Dermis blood vessel endothelial cell (primary cell): ENCODE data around the gene TRIM71. TPM values are rescaled to one million over a fixed set of nuclear protein-coding genes. Genes with fewer than 3 reads are reported as not detected.
"Not testable (repeated sequence)": the region's sequence is repeated elsewhere in the genome, so short reads cannot be mapped to it uniquely, and the experiment has no call there.

Experiments used
- DNase-seq: peaks from one replicate; pipeline ENCODE4 v3.0.0; 2010
- total RNA-seq: library from RNA; depleted of rRNA; stranded (reverse); fragments of >200 nt; gene quantifications from 2 replicates; pipeline ENCODE4 v1.2.3, GENCODE V29; 2014

The TRIM71 gene
- total RNA-seq, 1 donor from 2014 or later = not detected

DNA sequence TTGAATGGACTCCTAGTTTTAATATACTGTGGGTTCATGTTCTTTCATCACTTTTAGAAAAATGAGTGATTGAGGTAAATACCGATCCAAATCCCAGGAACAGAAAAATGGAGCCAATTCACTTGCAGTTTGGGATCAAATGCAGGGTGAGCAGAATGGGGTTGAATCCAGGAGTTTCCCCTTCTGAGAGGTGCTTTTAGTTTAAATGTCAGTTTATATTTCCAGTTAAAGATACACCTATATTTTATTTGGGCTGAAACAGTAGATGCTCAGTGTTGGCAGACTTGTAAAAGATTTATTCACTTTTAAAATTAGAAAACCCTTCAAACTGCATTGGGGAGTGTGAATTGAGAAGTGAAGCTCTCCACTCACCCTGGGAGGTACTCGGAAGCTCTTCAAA, 2.6 kb downstream of the TRIM71 start:
- DNase-seq = no peak

DNA sequence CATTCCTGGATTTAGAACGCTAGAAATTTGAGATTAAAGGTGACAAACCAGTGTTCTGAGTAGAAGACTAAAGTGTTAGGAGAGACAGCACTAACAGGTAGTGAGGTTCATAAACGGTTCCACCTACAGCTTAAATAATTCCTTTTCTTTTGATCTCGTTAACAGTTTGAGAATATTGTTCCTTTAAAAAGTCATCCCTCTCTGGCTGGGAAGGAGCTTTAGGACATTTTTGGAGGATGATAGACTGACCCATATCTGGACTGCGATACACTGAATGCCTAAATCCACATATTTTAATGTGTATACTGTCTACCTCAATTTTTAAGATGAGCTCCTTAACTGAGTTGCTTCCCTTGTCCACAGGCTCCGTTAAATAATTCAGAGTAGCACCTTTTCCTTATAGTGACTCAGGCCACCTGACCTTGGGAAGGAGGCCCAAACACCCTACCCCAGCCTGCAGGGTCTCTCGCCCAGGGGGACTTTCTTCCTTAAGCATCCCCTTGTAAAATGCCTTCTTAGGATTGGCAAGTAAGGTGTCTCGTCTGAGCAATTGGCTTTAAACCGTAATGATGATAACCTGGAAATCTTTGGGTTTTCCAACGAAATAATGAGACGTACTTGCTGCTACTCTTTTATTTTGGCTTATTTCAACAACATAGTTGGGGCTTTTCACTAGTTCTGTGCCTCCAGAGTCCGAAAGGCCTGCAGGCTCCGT, 3.3 kb downstream of the TRIM71 start:
- DNase-seq = no peak

DNA sequence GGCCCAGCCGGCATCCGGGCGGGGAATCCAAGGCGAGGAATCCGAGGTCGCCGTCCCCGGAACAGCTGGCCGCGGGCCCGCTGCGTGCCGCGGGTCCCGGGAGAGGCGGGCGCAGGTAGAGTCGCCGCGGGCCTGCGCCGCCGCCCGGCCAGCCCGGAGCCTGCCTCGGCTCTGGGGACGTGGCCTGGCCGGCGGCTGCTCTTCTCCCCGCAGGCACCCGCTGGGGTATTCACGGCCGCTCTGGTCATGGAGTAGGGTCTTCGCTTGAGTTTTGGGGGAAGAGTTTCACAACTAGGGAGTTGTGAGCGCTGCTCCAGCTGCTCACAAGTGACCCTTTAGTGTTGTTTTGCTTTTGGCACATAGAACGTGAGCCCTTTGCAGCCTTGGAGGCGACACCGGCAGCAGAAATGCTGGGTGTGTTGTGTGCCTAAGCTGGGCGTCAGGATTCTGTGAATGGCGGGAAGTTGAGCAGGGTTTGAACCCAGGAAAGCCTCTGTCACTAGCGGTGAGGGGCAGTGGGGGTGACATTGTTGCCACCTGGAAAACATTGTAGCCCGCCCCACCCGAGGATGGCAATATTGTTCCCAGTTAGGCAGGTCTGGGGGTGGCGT, 4.0 kb downstream of the TRIM71 start:
- no peak for DNase-seq

DNA sequence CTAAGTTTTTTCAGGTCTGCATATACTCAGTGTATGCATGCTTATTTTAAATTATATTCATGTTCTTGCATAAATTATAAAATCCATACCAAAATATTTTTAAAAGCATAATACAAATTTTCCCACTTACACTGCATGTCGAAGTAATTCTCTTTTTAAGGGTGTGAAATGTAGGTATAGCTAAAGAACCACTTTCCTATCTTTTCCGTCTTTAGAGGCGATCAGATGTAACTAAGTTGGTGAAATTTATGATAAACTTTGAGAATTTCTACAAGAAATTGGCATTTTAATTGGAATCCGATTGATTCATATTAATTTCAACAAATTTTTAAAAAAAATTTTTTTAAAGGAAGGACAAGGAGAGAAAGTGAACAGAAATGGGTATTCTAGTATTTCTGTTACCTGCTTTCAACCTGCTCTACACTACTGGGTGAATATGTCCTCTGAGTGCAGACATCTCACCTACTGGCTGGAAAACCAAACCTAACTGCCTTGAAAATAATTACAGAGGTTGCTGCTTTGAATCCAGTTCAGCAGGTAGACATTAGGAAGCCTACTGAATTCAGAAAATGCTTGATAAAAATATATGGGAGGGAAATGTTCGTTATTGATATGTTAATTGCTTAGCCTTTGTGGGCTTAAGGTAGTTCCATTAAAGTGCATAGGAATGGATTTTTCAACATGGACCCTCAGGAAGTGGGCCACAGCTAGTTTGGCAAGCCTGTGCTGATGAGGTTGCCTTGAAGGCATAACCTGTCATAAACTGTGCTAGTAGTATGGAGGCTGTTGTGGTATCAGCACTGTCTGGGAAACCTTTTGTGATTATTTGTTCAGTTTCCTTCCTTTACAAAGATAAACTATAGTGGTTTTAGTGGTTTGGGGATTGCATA, 5.1 kb downstream of the TRIM71 start:
- DNase-seq = no peak

DNA sequence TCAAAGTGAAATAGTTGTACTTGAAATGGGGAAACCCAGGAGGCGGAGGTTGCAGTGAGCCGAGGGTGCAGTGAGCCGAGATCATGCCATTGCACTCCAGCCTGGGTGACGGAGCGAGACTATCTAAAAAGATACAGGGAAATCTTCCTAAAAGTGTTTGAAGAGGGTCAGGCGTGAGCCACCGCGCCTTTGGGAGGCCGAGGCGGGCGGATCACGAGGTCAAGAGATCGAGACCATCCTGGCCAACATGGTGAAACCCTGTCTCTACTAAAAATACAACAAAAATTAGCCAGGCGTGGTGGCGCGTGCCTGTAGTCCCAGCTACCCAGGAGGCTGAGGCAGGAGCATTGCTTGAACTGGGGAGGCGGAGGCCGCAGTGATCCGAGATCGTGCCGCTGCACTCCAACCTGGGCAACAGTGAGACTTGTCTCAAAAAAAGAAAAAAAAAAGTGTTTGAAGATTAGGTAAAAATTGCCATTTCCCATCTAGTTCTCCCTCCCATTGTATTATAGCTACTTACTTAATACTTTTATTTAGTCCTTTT, 5.9 kb downstream of the TRIM71 start:
- DNase-seq = not testable (repeated sequence)

DNA sequence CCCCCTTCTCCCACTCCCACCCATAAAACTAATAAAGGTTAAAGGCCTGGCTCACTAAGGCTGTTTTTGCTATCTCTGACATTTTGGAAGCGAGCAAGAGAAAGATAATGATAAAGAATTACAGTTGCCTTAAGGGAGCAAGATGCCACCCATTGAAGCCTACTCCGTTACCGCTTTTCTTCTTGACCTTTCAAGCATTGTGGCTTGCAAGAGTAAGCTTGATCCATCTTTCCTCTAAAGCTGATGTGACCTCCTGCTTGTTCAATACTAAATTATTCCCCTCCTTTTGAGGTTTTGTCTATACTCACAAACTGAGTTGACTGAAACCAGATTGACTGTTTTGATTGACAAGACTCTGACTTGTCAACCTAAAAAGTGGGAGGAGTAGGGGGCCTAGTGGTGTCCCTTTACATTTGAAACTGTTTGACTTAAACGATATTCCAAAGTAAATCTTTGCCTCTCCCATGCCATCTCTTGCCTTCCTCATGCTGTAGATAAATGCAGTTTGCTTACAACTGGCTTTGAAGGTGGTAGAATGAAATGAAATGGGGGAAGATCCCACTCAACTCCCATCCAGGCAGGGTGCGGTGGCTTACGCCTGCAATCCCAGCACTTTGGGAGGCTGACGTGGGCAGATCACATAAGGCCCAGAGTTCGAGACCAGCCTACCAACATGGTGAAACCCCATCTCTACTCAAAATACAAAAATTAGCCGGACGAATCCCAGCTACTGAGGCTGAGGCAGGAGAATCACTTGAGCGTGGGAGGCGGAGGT, 8.0 kb downstream of the TRIM71 start:
- no peak for DNase-seq

DNA sequence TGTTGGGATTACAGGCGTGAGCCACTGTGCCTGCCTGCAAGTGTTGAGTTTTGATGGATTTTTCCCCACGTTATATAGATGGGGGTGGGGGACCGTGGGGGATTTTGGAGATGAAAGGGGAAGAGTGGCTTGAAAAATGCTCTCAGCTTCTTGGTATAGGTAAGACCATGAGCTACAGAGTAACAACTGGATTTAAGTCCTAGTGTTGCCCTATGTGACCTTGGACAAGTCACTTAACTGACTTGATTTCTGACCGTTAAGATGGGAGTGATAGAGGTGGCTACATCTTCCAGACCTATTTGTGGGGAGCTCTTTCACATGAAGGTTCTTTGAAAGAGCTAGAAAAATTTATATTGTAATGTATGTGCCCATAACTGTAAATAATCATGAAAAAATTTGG, 13.3 kb downstream of the TRIM71 start:
- no peak for DNase-seq

DNA sequence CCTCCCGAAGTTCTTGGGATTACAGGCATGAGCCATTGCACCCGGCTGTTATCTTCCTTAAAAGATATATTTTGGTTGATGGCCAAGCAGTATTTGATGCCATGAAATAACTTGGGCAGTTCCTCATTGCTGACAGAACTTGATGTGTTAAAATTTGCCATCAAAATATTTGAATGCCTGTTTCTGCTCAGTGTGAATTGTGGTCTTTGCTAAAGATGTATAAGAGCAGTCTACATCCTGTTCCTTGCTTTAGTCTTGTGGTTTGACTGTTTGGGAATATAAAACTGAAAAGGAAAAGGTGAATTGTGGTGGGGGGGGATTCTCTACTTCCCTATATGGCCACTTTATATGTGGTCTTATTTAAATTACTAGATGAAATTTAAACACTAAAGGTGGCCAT, 14.0 kb downstream of the TRIM71 start:
- no peak for DNase-seq

DNA sequence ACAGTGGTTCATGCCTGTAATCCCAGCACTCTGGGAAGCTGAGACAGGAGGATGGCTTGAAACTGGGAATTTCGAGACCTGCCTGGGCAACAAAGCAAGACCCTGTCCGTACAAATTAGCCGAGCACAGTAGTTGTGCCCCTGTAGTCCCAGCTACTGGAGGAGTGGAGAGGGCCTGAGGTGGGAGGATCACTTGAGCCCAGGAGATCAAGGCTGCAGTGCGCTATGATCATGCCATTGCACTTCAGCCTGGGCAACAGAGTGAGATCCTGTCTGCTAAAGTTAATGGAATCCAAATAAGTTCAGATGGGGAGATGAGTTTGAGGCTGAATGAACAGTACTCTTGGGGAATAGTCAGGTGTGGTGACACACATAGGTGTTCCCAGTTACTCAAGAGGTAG, 14.4 kb downstream of the TRIM71 start:
- DNase-seq = no peak

DNA sequence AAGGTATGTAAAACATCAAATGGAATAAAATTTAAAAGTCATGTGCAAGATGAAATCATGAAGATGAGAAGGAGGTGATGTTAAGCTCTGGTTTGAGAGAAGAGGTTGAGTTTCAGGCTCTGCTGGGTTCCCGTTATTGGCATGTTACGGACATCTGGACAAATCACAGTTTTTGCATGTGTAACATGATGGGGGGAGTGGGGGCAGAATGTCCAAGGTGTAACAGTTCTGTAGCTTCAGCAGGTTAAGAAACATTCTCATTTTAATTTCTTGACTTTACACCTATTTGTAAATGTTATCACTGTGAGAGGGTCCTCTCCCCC, 17.2 kb downstream of the TRIM71 start:
- DNase-seq = no peak

DNA sequence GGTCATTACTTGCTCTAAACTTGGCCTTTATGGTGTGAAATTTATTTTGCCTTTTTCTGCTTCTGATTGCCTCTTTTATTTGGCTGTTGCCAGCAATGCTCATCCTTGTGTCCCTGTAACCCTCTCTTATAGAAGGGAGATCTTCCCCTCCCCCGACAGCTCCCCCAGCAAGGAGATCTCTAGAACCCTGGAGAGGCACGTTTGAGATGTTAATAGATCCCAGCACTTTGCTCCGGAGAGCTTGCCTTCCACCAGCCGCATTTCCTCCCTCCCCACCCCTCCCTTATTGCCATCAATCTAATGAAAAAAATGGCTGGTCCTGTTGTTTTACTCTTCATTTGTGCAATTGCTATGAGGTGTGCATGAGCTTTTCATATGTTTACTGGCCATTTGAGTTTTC, 18.2 kb downstream of the TRIM71 start:
- DNase-seq = no peak

DNA sequence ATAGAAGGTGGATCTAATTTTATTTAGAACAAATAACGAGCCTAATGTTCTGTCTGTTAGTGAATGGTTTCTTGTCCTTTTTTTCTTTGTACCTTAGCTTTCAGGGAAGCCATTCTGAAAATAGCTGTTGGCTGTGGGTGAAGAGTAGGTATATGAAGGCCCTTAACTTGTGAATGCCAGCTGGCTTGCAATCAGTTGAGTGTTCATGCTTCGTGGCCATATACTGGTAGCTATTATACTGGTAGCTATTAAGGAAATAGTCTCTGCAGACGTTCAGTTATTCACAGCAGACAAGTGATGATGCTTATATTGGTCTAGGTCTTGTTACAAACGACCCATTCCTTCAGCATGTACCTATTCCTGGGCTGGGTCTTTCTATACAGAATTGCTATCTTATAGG, 18.8 kb downstream of the TRIM71 start:
- no peak for DNase-seq

DNA sequence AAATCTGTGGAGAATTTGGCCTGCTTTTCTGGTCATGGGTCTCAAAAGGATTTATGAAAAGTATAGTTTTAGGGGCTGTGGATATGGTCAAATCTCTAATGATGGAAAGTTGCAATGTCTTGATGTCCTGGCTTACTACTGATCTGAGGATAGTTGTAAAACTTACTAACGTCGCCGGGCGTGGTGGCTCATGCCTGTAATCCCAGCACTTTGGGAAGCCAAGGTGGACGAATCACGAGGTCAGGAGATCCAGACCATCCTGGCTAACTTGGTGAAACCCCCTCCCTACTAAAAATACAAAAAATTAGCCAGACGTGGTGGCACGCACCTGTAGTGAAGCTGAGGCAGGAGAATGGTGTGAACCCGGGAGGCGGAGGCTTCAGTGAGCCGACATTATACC, 19.6 kb downstream of the TRIM71 start:
- DNase-seq = no peak

DNA sequence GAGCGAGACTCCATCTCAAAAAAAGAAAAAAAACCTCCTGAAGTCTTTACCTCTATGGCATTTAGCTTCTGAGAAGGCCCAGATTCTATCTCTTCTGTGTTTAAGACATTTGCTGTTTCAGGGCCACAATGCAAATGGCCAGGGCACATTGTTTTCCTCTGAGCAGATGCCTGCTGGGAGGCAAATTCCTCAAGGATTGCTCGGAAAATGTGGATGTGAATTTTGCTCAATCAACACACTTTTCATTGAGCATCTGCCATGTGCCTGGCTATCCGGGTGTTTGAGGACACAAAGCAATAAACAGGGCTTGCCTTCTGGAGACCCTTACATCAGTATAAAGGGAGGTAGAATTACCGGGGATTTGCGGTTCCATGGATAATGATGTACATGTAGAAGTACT, 20.0 kb downstream of the TRIM71 start:
- DNase-seq = no peak

DNA sequence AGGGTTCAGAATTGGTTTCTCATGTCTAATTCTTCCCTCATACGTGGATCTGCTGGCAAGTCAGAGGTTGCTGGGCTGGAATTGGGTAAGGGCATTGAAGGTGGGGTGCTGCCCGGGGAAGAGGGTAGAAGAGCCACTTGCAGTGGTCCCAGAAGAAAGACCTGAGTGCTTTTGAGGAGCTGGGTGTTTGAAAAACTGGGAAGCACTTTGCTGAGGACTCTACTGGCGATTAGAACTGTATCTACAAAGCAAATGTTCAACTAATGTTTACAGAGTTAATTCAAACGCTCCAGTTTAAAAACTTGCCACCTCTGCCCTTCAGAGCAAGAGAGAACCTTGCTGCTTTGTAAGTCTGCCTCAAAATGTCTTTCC, 21.9 kb downstream of the TRIM71 start:
- no peak for DNase-seq

DNA sequence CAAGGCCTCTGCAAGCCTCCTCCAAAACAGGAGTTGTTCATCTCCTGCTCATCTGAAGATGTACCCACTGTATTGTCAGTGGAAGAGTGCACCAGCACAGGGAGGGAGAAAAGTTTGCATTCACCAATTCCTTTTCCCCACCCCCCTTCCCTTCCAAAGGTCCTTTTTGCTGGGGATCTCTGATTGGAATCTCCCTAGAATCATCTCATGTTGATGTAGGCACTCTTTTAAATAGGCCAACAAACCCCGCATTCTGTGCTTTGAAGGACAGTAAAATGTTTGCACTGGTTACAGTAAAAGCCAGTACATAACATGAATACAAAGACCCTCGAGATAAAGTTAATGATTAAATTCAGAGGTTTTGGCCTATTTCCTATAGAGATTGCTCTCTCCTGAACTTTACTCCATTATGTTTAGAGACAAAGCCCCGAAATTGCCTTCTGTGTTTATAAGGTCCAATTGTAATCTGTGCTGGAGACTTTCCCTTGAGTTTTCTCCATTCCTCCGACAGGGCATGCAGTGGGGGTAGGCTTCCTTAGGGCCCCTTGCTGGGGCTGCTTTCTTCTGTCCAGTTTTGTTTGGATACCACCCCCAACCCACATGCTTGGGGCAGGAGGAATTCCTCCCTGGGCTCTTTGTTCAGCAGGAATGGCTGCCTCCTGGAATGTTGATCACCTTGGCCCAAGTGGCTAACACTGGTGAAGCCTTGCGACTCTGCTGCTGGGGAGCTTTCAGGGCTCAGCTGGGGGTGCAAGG, 22.5 kb downstream of the TRIM71 start:
- DNase-seq = no peak

DNA sequence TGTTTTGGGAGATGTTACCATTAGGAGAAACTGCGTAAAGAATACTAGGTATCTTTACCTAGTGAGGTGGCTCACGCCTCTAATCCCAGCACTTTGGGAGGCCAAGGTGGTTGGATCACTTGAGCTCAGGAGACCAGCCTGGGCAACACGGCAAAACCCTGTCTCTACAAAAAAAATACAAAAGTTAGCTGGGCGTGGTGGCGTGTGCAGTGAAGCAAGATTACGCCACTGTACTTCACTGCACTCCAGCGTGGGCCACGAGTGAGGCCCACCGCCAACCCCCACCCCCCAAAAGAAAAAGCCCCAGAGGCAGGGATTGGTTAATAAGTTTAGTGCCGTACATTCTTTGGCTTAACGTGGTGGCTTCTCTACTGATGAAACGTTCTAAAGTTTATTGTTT, 23.5 kb downstream of the TRIM71 start:
- DNase-seq = no peak

DNA sequence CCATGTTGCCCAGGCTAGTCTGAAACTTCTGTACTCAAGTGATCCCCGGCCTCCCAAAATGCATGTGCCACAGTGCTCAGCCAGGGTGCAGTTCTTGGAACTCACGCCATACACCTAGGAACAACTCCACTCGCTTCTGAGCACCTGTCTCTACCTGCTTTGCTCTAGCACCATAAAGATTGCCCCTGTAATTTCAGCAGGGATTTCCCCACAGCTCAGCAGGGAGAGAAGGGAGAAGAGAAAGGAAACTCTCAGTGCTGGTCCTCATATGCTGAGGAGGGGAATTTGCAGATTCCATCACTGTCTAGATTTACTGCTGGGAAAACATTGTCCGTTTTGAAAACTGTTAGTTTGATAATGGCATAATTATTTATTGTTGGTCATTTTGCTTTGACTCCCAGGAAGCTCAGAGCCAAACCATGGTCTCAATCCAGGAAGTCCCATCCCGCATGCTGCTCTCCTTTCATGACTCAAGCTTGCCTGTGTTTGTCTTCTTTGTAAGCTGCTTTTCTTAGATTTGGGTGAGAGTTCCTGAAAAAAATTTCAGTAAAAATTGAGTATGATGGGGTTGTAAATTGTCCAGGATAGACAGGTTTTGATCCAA, 24.2 kb downstream of the TRIM71 start:
- DNase-seq = no peak

DNA sequence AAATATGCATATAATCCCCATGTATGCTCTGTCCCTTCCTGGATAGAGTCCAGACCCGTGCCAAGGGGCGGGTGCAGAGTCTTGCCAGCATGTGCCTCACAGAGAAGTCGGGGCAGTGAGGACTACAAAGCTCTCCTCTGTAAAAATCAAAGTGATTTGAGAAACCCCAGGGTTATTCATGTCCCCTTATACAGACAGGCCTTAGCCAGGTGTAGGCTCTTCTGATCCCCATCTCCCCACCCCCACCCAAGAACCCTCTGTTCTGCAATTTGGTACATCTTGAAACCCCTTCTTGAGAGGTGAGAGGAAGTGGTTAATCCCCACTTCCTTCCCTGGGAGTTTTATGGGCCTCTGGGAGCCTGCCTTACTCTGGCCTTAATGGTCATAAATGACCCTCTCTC, 24.7 kb downstream of the TRIM71 start:
- no peak for DNase-seq

DNA sequence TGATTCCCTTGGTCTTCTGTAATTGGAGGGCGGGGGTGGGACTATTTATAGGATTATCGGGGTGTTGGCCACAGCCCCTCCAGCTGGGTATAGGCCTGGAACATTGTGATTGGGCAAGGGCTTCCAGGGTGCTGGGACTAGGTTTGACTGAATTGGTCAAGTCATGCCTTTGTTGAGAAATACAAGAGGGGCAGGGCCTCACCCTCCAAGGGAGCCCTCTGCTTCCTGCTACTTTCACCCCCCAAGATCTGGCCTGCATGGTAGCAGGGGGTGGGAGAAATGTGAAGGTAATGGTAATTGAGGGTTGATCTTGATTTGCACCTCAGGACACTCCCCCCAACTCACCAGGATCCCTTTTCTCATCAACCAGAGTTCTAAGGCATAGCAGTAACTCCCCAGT, 25.2 kb downstream of the TRIM71 start:
- DNase-seq = no peak

DNA sequence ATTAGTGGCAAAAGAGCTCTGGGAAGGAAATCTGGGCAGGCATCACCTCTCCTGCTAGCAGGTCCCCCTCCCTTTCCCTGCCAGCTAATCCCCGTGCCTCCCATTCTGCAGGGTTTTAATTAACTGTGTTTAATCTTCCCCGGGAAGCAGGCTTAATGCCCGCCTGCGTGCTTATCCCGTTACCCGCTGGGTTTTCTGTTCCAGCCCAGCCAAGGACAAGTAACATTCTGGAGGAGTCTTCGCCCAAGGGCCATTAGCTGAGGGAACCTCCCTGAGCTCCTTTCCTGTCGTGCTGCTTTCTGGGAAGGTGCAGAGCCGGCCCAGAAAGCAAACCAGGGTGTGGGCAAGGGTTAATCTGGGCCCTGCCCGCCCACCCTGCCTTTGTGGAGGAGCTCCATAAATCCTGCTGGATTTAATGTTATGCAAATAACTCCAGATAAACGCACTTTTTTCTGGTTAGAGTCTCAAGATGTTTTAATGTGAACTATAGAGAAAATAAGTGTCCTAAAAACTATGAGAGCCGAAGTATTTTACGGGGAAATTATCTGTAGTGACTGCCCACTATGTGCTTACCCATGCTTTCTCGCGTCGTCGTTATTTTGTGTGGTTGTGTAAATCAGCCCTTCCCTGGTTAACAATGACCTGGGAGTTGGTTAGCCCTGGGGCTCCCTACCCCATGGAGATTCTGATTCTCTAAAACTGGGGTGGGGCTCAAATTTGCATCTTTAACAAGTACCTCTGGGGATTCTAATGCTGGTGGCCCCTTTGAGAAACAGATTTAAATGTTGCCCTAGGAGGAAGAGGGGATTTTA, 25.9 kb downstream of the TRIM71 start:
- DNase-seq = no peak
